ENCODE measurements around the gene RAMACL.

Gene RAMACL

DNA sequence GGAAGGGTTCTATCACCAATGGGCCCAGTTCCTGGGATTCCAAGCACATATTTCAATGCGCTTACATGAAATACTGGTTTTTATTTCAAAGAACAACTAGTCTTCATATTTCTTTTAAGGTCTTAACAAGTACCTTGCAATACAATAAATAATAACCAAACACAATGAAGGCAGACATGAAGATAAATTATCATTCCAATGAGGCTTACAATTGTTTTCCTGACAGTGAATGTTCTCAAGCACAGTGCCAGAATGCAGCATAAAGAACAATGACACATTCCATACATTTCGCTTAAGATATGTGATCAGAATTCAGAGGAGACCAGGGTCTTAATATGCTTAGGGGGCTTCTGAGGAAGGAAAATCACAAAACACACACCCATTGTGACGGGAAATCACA is 26.3 kb downstream of the RAMACL start:
- H3K4me1 ChIP-seq (ENCODE audit: insufficient read depth, low read length): peaks cover 32% of the 10 kb centered on the region
- H3K27me3 ChIP-seq (ENCODE audit: insufficient read depth, low read length): no peaks in the 10 kb centered on the region
- peaks cover 7% of the 10 kb centered on the region for H3K9me3 ChIP-seq (ENCODE audit: low read length)
- no peak overlapping the region for H2AFZ ChIP-seq (ENCODE audit: low read depth, low read length)
- H3K4me3 ChIP-seq (ENCODE audit: low read length): no peak overlapping the region
- H3K36me3 ChIP-seq (ENCODE audit: insufficient read depth, low read length): no peaks in the 10 kb centered on the region

- Histone ChIP-seq H3K4me1 (ENCODE audit: insufficient read depth, low read length) (peaks cover 37% of the 10 kb centered on the region), H3K36me3 (ENCODE audit: insufficient read depth, low read length) (no peaks in the 10 kb centered on the region), H3K4me3 (ENCODE audit: low read length) (no peak overlapping the region), H2AFZ (ENCODE audit: low read depth, low read length) (no peak overlapping the region), H3K27me3 (ENCODE audit: insufficient read depth, low read length) (no peaks in the 10 kb centered on the region), H3K9me3 (ENCODE audit: low read length) (peaks cover 7% of the 10 kb centered on the region)
These were observed 26.8 kb downstream of the RAMACL start for GRCh38 chr6:166559662-166560061.

GRCh38 chr6:166559211-166559610 is 27.3 kb downstream of the RAMACL start:
- no peaks in the 10 kb centered on the region for H3K27me3 ChIP-seq (ENCODE audit: insufficient read depth, low read length)
- H2AFZ ChIP-seq (ENCODE audit: low read depth, low read length): no peak overlapping the region
- no peaks in the 10 kb centered on the region for H3K36me3 ChIP-seq (ENCODE audit: insufficient read depth, low read length)
- no peak overlapping the region for H3K4me3 ChIP-seq (ENCODE audit: low read length)
- H3K4me1 ChIP-seq (ENCODE audit: insufficient read depth, low read length): peaks cover 39% of the 10 kb centered on the region
- peaks cover 7% of the 10 kb centered on the region for H3K9me3 ChIP-seq (ENCODE audit: low read length)

- Histone ChIP-seq H3K27me3 (ENCODE audit: insufficient read depth, low read length) (no peaks in the 10 kb centered on the region), H3K4me1 (ENCODE audit: insufficient read depth, low read length) (peaks cover 41% of the 10 kb centered on the region), H3K9me3 (ENCODE audit: low read length) (peaks cover 7% of the 10 kb centered on the region), H2AFZ (ENCODE audit: low read depth, low read length) (no peak overlapping the region), H3K4me3 (ENCODE audit: low read length) (no peak overlapping the region), H3K36me3 (ENCODE audit: insufficient read depth, low read length) (no peaks in the 10 kb centered on the region)
These were observed 28.1 kb downstream of the RAMACL start for GRCh38 chr6:166558156-166559005.

DNA sequence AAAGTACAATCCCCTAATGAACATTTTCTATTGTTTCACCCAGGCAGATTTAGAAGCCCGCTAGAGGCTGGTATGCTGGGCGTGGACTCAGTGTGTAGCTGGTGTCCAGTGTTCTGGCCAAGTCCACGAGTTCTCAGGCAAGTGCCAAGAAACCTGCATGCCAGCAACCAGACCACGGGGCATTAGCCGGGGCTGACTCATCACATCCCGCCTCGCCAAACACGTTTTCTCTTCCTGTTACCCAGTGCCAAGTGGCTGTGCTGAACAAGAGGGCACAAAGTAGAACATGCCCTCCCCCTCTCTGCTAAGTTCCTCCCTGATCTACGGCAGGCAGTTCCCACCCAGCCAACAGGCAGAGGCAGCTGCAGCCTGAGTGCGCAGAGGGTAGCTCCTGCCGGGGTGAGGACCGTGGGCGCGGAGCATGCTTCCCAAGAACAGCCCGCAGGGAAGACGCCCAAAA is 29.6 kb downstream of the RAMACL start:
- H3K4me1 ChIP-seq (ENCODE audit: insufficient read depth, low read length): peaks cover 39% of the 10 kb centered on the region
- H3K27me3 ChIP-seq (ENCODE audit: insufficient read depth, low read length): no peaks in the 10 kb centered on the region
- no peak overlapping the region for H2AFZ ChIP-seq (ENCODE audit: low read depth, low read length)
- peaks cover 7% of the 10 kb centered on the region for H3K9me3 ChIP-seq (ENCODE audit: low read length)
- H3K4me3 ChIP-seq (ENCODE audit: low read length): no peak overlapping the region
- no peaks in the 10 kb centered on the region for H3K36me3 ChIP-seq (ENCODE audit: insufficient read depth, low read length)

DNA sequence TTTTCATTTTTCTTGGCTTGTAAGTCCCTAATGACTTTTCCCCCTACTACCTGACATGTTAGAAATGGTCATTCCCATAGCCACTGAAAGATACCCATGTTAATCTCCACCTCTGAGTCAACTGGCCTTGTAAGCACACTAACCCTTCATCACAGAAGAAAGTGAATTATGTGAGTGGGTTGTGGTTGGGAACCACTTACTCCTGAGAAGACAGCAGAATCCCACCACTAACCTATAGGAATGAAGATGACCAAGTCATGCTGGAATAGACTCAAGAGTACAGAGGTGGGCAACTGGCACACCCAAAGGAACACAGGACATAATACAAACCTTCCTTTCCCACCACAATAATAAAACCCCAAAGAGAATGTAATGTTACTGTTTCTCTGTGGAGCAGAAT is 30.1 kb downstream of the RAMACL start:
- Histone ChIP-seq H3K4me1 (ENCODE audit: insufficient read depth, low read length) (peaks cover 34% of the 10 kb centered on the region), H3K36me3 (ENCODE audit: insufficient read depth, low read length) (no peaks in the 10 kb centered on the region)

DNA sequence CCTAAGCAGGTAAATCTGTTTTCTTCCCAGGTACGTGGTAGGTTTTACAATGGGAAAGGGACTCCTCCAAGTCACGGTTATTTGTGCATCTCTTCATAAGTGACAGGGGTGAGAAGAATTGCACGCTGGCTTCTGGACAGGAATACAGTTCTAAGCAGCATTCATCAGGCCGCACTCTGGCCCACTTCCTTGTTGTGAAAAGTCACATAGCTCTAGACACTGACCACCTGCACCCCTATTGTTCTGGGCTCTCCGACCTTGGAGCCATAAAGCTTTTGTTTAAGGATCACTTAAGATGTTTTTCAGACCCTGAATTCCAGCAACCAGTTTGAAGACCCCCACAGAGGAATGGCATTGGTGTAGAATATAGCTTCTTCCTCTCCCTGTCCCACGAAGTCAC is 31.4 kb downstream of the RAMACL start:
- Histone ChIP-seq H2AFZ (ENCODE audit: low read depth, low read length) (no peak overlapping the region), H3K4me3 (ENCODE audit: low read length) (no peak overlapping the region), H3K9me3 (ENCODE audit: low read length) (peaks cover 11% of the 10 kb centered on the region), H3K27me3 (ENCODE audit: insufficient read depth, low read length) (no peaks in the 10 kb centered on the region), H3K36me3 (ENCODE audit: insufficient read depth, low read length) (no peaks in the 10 kb centered on the region), H3K4me1 (ENCODE audit: insufficient read depth, low read length) (peaks cover 23% of the 10 kb centered on the region)

More for the DNA sequence above, 30.1 kb downstream of the RAMACL start:
- Histone ChIP-seq H3K9me3 (ENCODE audit: low read length) (peaks cover 7% of the 10 kb centered on the region), H3K27me3 (ENCODE audit: insufficient read depth, low read length) (no peaks in the 10 kb centered on the region), H3K4me3 (ENCODE audit: low read length) (no peak overlapping the region), H2AFZ (ENCODE audit: low read depth, low read length) (no peak overlapping the region)

DNA sequence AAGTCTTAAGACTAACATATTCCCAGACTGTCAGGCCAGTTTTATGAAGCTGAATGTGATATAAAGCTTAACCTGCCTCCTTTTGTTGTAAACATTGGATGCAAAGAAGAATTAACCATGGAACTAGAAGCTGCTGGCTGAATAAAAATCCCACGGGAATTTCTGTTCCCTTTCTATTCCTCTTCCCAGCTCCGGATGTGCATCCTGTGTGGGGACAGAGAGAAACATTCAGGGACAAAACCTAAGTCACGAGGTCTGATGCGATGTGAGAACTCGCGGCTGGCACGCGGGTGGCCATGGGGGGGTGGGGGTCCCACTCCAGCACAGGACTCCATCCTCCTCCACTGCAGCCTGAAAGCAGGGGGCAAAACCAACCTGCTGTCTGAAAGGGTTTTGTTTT is 32.2 kb downstream of the RAMACL start:
- Histone ChIP-seq H3K27me3 (ENCODE audit: insufficient read depth, low read length) (no peaks in the 10 kb centered on the region), H3K4me1 (ENCODE audit: insufficient read depth, low read length) (peaks cover 18% of the 10 kb centered on the region), H3K36me3 (ENCODE audit: insufficient read depth, low read length) (no peaks in the 10 kb centered on the region), H2AFZ (ENCODE audit: low read depth, low read length) (no peak overlapping the region), H3K9me3 (ENCODE audit: low read length) (peaks cover 14% of the 10 kb centered on the region), H3K4me3 (ENCODE audit: low read length) (no peak overlapping the region)

GRCh38 chr6:166553563-166554271 is 32.8 kb downstream of the RAMACL start:
- Histone ChIP-seq H3K9me3 (ENCODE audit: low read length) (peaks cover 10% of the 10 kb centered on the region), H3K27me3 (ENCODE audit: insufficient read depth, low read length) (no peaks in the 10 kb centered on the region), H3K4me1 (ENCODE audit: insufficient read depth, low read length) (peaks cover 18% of the 10 kb centered on the region), H3K36me3 (ENCODE audit: insufficient read depth, low read length) (no peaks in the 10 kb centered on the region), H2AFZ (ENCODE audit: low read depth, low read length) (no peak overlapping the region), H3K4me3 (ENCODE audit: low read length) (no peak overlapping the region)

DNA sequence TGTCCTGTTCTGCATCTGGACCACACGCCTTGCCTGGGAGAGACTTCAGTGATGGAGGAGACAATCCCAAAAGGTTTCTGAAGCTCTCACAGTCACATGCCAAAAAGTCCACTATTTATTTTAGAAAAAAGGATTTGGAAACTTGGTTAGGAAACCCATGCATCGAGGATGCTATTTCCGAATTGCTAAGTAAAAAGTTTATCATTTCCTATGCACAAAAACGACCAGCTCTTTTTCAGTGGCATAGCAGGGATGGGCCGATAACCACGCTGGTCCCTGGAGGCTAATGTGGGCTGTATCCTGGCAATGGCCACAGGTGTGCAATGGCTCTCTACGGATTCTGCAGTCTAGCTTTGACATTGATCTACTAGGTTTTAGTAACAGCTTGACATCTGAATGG is 33.9 kb downstream of the RAMACL start:
- Histone ChIP-seq H3K36me3 (ENCODE audit: insufficient read depth, low read length) (no peaks in the 10 kb centered on the region), H3K4me3 (ENCODE audit: low read length) (no peak overlapping the region), H3K9me3 (ENCODE audit: low read length) (peaks cover 10% of the 10 kb centered on the region), H2AFZ (ENCODE audit: low read depth, low read length) (no peak overlapping the region), H3K27me3 (ENCODE audit: insufficient read depth, low read length) (no peaks in the 10 kb centered on the region), H3K4me1 (ENCODE audit: insufficient read depth, low read length) (peaks cover 18% of the 10 kb centered on the region)

GRCh38 chr6:166551754-166552495 is 34.6 kb downstream of the RAMACL start:
- Histone ChIP-seq H3K27me3 (ENCODE audit: insufficient read depth, low read length) (no peaks in the 10 kb centered on the region), H3K4me1 (ENCODE audit: insufficient read depth, low read length) (peaks cover 18% of the 10 kb centered on the region), H3K9me3 (ENCODE audit: low read length) (peaks cover 8% of the 10 kb centered on the region), H3K36me3 (ENCODE audit: insufficient read depth, low read length) (peaks cover 2% of the 10 kb centered on the region), H3K4me3 (ENCODE audit: low read length) (no peak overlapping the region), H2AFZ (ENCODE audit: low read depth, low read length) (no peak overlapping the region)

DNA sequence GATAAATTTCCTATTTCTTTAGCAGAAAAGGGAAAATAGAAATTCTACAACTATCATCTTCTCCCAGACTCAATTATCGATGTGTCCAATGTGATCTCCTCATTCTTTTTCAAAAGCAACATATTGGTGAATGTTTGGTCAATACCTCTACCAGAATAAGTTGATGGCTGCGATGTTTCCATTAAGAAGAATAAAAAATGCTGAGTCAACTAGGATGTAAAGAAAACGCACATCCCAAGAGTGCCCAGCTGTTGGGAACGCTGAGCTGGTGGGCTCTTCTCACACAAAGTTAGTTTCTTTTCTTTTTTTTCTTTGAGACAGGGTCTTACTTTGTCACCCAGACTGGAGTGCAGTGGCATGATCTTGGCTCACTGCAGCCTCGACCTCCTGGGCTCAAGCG is 39.8 kb downstream of the RAMACL start:
- peaks cover 2% of the 10 kb centered on the region for H3K36me3 ChIP-seq (ENCODE audit: insufficient read depth, low read length)
- peaks cover 7% of the 10 kb centered on the region for H3K9me3 ChIP-seq (ENCODE audit: low read length)
- no peaks in the 10 kb centered on the region for H3K27me3 ChIP-seq (ENCODE audit: insufficient read depth, low read length)
- no peak overlapping the region for H3K4me3 ChIP-seq (ENCODE audit: low read length)
- H3K4me1 ChIP-seq (ENCODE audit: insufficient read depth, low read length): no peaks in the 10 kb centered on the region
- H2AFZ ChIP-seq (ENCODE audit: low read depth, low read length): no peak overlapping the region

Data from neuron (in vitro differentiated cells).